ENCODE data around the gene VPS13C.

The VPS13C gene

DNA sequence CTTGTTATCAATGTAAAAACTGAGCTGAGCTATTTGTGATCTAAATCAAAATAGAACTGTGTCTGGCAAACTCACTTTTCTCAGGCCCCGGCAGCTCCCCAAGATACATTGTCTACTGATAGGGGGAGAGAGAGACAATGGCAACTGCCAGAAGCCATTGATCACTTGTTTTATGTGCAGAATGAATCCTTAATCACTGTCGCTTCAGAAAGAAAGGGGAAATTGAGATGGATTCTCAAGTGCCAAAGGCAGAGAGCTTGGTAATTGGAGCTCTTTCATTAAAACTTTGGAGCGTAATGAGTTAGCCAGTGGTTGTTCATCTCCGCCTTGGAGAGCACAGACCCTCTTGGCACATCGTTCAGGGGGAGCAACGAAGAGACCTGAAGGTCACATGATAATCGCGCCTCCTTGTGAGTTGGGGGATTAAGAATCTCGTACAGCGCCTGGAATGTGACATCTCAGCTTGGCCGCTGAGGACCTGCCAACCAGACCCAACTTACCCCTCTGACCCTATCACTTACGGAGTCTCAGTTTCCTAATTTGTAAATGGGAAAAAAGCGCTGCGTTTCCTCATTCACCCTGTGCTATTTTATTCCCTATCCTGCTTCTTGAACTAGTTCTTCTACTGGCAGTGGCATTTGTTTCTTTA, 252.8 kb downstream of the VPS13C start:
- DNase-seq = no peak

All from activated CD4-positive, alpha-beta T cell treated with anti-CD3 and anti-CD28 coated beads, Interleukin-2, amount 50 U/mL, for 48 hours (primary cell).